ENCODE results near the gene SIPA1L3. TPM values are rescaled to one million over a fixed set of nuclear protein-coding genes. Genes with fewer than 3 reads are reported as not detected.
A peak's percentile ranks its signal among the peaks of the same experiment; 100 is the strongest.

The SIPA1L3 gene
- total RNA-seq, 1 donor from 2014 or later: 63.2 TPM

- no peak for ATAC-seq
- no peak for DNase-seq
- intact Hi-C loops (cut with DNase I): no loop called here
Measured at GRCh38 chr19:37947778-37948177, 40.8 kb downstream of the SIPA1L3 start.

GRCh38 chr19:37948362-37948761 is 41.4 kb downstream of the SIPA1L3 start:
- Histone ChIP-seq H3K4me3 (no peak overlapping the region), H3K4me1 (no peaks in the 10 kb centered on the region), H3K27ac (no peak overlapping the region), H3K9me3 (no peaks in the 10 kb centered on the region), H3K36me3 (no peaks in the 10 kb centered on the region), H3K27me3 (ENCODE audit: low read depth) (no peaks in the 10 kb centered on the region)
- DNase-seq (no peak), ATAC-seq (peak; percentile 77 to 80)
- no peak for TF ChIP-seq CTCF (IDR thresholded peaks at IDR 0.05)
- intact Hi-C loops (cut with DNase I): no loop called here

More at GRCh38 chr19:37947778-37948177, 40.8 kb downstream of the SIPA1L3 start:
- Histone ChIP-seq H3K4me3 (no peak overlapping the region), H3K9me3 (no peaks in the 10 kb centered on the region), H3K27ac (no peak overlapping the region), H3K4me1 (no peaks in the 10 kb centered on the region), H3K27me3 (ENCODE audit: low read depth) (no peaks in the 10 kb centered on the region), H3K36me3 (no peaks in the 10 kb centered on the region)
- TF ChIP-seq CTCF (IDR thresholded peaks at IDR 0.05): no peak

- no peak overlapping the region for H3K27ac ChIP-seq
- no peak overlapping the region for H3K4me3 ChIP-seq
- DNase-seq (no peak), ATAC-seq (no peak)
- intact Hi-C loops (cut with DNase I): no loop called here
- no peaks in the 10 kb centered on the region for H3K27me3 ChIP-seq (ENCODE audit: low read depth)
- no peaks in the 10 kb centered on the region for H3K36me3 ChIP-seq
- no peaks in the 10 kb centered on the region for H3K9me3 ChIP-seq
- no peak for TF ChIP-seq CTCF (IDR thresholded peaks at IDR 0.05)
- no peaks in the 10 kb centered on the region for H3K4me1 ChIP-seq
Measured at GRCh38 chr19:37950471-37951175, 43.6 kb downstream of the SIPA1L3 start.

GRCh38 chr19:37951816-37952210 is 44.8 kb downstream of the SIPA1L3 start:
- DNase-seq (no peak), ATAC-seq (no peak)
- Histone ChIP-seq H3K4me1 (no peaks in the 10 kb centered on the region), H3K36me3 (no peaks in the 10 kb centered on the region), H3K27me3 (ENCODE audit: low read depth) (no peaks in the 10 kb centered on the region), H3K9me3 (no peaks in the 10 kb centered on the region), H3K4me3 (no peak overlapping the region), H3K27ac (no peak overlapping the region)
- no peak for TF ChIP-seq CTCF (IDR thresholded peaks at IDR 0.05)
- intact Hi-C loops (cut with DNase I): no loop called here

- no peak for ATAC-seq
- intact Hi-C loops (cut with DNase I): no loop called here
- TF ChIP-seq CTCF (IDR thresholded peaks at IDR 0.05): no peak
Measured at GRCh38 chr19:37953171-37953917, 46.3 kb downstream of the SIPA1L3 start.

More at GRCh38 chr19:37953171-37953917, 46.3 kb downstream of the SIPA1L3 start:
- no peak overlapping the region for H3K4me3 ChIP-seq
- no peaks in the 10 kb centered on the region for H3K36me3 ChIP-seq
- no peaks in the 10 kb centered on the region for H3K9me3 ChIP-seq
- H3K4me1 ChIP-seq: no peaks in the 10 kb centered on the region
- no peak for DNase-seq
- H3K27me3 ChIP-seq (ENCODE audit: low read depth): no peaks in the 10 kb centered on the region
- H3K27ac ChIP-seq: no peak overlapping the region
